Head of caudate nucleus (tissue), 42 donors: ENCODE results near the gene CCNL1.
"Not testable (repeated sequence)": the region's sequence is repeated elsewhere in the genome, so short reads cannot be mapped to it uniquely, and the experiment has no call there.

Experiments used
- DNase-seq, 42 donors: peaks; one replicate each; pipeline versions ENCODE4 v3.0.0 to v3.0.0-alpha.2; 2020 to 2021; ENCODE audit warnings: mixed read lengths in 7 of 42
- intact Hi-C: fragments of 100-400 bp; cut with DNase I; formaldehyde crosslinking; loops from one replicate; pipeline ENCODE4 v1.15.0; 2022

CCNL1 gene

GRCh38 chr3:157115069-157116006, 44.6 kb downstream of the CCNL1 start:
- intact Hi-C loops, result no loop called here

GRCh38 chr3:157113832-157114505, 46.0 kb downstream of the CCNL1 start:
- intact Hi-C loops, result no loop called here

More at GRCh38 chr3:157115069-157116006, 44.6 kb downstream of the CCNL1 start:
- DNase-seq, result no peak

GRCh38 chr3:157112536-157112935, 47.4 kb downstream of the CCNL1 start:
- no peak for DNase-seq
- intact Hi-C loops, result no loop called here

More at GRCh38 chr3:157113832-157114505, 46.0 kb downstream of the CCNL1 start:
- no peak for DNase-seq

GRCh38 chr3:157111518-157111917, 48.4 kb downstream of the CCNL1 start:
- DNase-seq, result peak in 1 of 42 donors; percentile 9
- intact Hi-C loops, result no loop called here

GRCh38 chr3:157110761-157111278, 49.1 kb downstream of the CCNL1 start:
- intact Hi-C loops, result no loop called here
- no peak for DNase-seq

GRCh38 chr3:157109267-157110141, 50.4 kb downstream of the CCNL1 start:
- DNase-seq, result no peak
- intact Hi-C loops, result no loop called here

- intact Hi-C loops, result no loop called here
- no peak for DNase-seq
These were observed 52.3 kb downstream of the CCNL1 start for GRCh38 chr3:157107644-157108133.

- DNase-seq, result no peak
- intact Hi-C loops, result no loop called here
These were observed 52.9 kb downstream of the CCNL1 start for GRCh38 chr3:157107037-157107436.

GRCh38 chr3:157104928-157105652, 54.9 kb downstream of the CCNL1 start:
- intact Hi-C loops, result no loop called here
- DNase-seq, result no peak

GRCh38 chr3:157104521-157104920, 55.4 kb downstream of the CCNL1 start:
- intact Hi-C loops, result no loop called here
- DNase-seq, result no peak

- intact Hi-C loops, result no loop called here
- no peak for DNase-seq
These were observed 56.1 kb downstream of the CCNL1 start for GRCh38 chr3:157103860-157104259.

GRCh38 chr3:157103280-157103679, 56.7 kb downstream of the CCNL1 start:
- intact Hi-C loops, result no loop called here

GRCh38 chr3:157102595-157102994, 57.4 kb downstream of the CCNL1 start:
- DNase-seq, intact Hi-C loops: not testable (repeated sequence)

More at GRCh38 chr3:157103280-157103679, 56.7 kb downstream of the CCNL1 start:
- no peak for DNase-seq

- intact Hi-C loops, result no loop called here
These were observed 57.8 kb downstream of the CCNL1 start for GRCh38 chr3:157102098-157102497.

GRCh38 chr3:157101486-157101885, 58.5 kb downstream of the CCNL1 start:
- DNase-seq, result no peak
- intact Hi-C loops, result no loop called here

More at GRCh38 chr3:157102098-157102497, 57.8 kb downstream of the CCNL1 start:
- DNase-seq, result no peak

GRCh38 chr3:157100608-157101396, 59.1 kb downstream of the CCNL1 start:
- intact Hi-C loops, result no loop called here
- DNase-seq, result no peak

- intact Hi-C loops, result no loop called here
- no peak for DNase-seq
These were observed 59.9 kb downstream of the CCNL1 start for GRCh38 chr3:157100096-157100477.
